GM18861 (cell line): ENCODE measurements around the gene S1PR2.
A peak's percentile ranks its signal among the peaks of the same experiment; 100 is the strongest.
"Not testable (repeated sequence)": the region's sequence is repeated elsewhere in the genome, so short reads cannot be mapped to it uniquely, and the experiment has no call there.

Experiments
- ATAC-seq: cut with Tn5 transposase; IDR thresholded peaks from one replicate; pipeline ENCODE4 v1.9.1; 2021; ENCODE audit not compliant: unreplicated experiment

Gene S1PR2

GRCh38 chr19:10226021-10226375 lies 5.1 kb downstream of the S1PR2 start:
- ATAC-seq: no peak

GRCh38 chr19:10224337-10224736 lies 6.8 kb downstream of the S1PR2 start:
- ATAC-seq: no peak

GRCh38 chr19:10223488-10224213 lies 7.5 kb downstream of the S1PR2 start:
- no peak for ATAC-seq

- ATAC-seq: no peak
Observed at GRCh38 chr19:10222201-10222890, 8.8 kb downstream of the S1PR2 start.

GRCh38 chr19:10220695-10221094 lies 10.4 kb downstream of the S1PR2 start:
- ATAC-seq: no peak

GRCh38 chr19:10219678-10220077 lies 11.5 kb downstream of the S1PR2 start:
- no peak for ATAC-seq

- no peak for ATAC-seq
Observed at GRCh38 chr19:10217085-10217484, 14.0 kb downstream of the S1PR2 start.

- ATAC-seq: no peak
Observed at GRCh38 chr19:10214784-10215183, 16.3 kb downstream of the S1PR2 start.

- ATAC-seq: no peak
Observed at GRCh38 chr19:10211691-10212090, 19.4 kb downstream of the S1PR2 start.

- no peak for ATAC-seq
Observed at GRCh38 chr19:10211061-10211460, 20.1 kb downstream of the S1PR2 start.

GRCh38 chr19:10209315-10209714 lies 21.8 kb downstream of the S1PR2 start:
- ATAC-seq: no peak

GRCh38 chr19:10207026-10207425 lies 24.1 kb downstream of the S1PR2 start:
- no peak for ATAC-seq

GRCh38 chr19:10206226-10206885 lies 24.8 kb downstream of the S1PR2 start:
- no peak for ATAC-seq

- no peak for ATAC-seq
Observed at GRCh38 chr19:10205636-10206035, 25.5 kb downstream of the S1PR2 start.

- ATAC-seq: no peak
Observed at GRCh38 chr19:10203686-10204085, 27.4 kb downstream of the S1PR2 start.

- no peak for ATAC-seq
Observed at GRCh38 chr19:10201176-10201575, 30.0 kb downstream of the S1PR2 start.

GRCh38 chr19:10200101-10200500 lies 31.0 kb downstream of the S1PR2 start:
- not testable (repeated sequence) for ATAC-seq

GRCh38 chr19:10198889-10199644 lies 32.1 kb downstream of the S1PR2 start:
- ATAC-seq: not testable (repeated sequence)

- ATAC-seq: no peak
Observed at GRCh38 chr19:10195199-10195519, 36.0 kb downstream of the S1PR2 start.

GRCh38 chr19:10194500-10195198 lies 36.5 kb downstream of the S1PR2 start, which contains the start of gene DNMT1:
TSS of gene DNMT1 (minus strand) at chr19:10194953. CDS start at chr19:10194899, 54 bp downstream.
- ATAC-seq: peak; percentile 60
